Measurements from ENCODE around the gene SEZ6.

Gene SEZ6

DNA sequence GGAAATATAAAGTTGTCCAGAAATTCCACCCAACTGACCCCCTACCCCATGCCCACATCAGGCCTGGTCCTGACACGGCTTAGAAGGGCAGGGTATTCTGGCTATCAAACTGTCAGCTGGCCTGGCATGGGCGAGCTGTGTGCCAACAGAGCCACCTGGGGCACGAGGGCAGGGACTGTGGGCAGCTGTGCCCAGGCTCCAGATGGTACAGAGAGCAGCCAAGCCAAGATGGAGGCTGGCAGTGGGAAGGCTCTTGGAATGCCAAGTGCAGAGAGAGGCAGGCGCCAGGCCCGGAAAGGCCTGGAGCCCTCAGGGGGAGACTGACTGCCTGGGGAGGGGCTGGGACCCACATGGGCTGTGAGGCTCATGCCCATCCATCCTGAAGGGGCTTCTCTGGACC is 30.2 kb downstream of the SEZ6 start:
- Histone ChIP-seq H3K27ac (no peak overlapping the region), H2AFZ (no peak overlapping the region), H3K4me1 (no peaks in the 10 kb centered on the region), H3K4me2 (ENCODE audit: low read length) (no peak overlapping the region), H3K9ac (no peak overlapping the region), H3K36me3 (ENCODE audit: control insufficient read depth, insufficient read depth, low read length) (no peaks in the 10 kb centered on the region), H3K79me2 (no peaks in the 10 kb centered on the region), H3K27me3 (ENCODE audit: control insufficient read depth, insufficient read depth, low read length) (no peaks in the 10 kb centered on the region), H3K9me3 (ENCODE audit: control insufficient read depth, low read length) (no peaks in the 10 kb centered on the region), H3K4me3 (ENCODE audit: low read depth, low read length) (no peak overlapping the region)
- TF ChIP-seq CTCF (IDR thresholded peaks at IDR 0.05), result no peak

DNA sequence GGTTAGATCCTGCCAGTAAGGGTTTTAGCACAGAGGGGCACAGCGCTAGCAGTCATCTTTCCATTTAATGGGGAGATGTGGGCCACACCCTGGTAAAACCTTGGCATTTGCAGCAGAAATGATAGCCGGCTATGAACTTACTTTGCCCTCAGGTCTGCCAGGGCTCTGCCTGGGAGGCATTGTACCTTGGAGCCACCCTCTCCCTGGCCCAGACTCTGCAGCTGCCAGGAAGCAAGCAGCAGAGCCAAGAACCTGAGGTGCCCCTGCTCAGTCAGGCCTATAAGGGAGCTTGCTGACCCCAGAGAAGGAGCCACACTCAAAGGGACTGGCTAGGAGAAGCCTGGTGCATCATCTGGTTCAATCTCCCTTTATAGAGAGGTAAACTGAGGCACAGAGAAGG is 30.8 kb downstream of the SEZ6 start:
- Histone ChIP-seq H3K4me2 (ENCODE audit: low read length) (no peak overlapping the region), H3K36me3 (ENCODE audit: control insufficient read depth, insufficient read depth, low read length) (no peaks in the 10 kb centered on the region), H3K27ac (no peak overlapping the region), H3K79me2 (no peaks in the 10 kb centered on the region), H3K9me3 (ENCODE audit: control insufficient read depth, low read length) (no peaks in the 10 kb centered on the region), H3K9ac (no peak overlapping the region), H2AFZ (no peak overlapping the region), H3K27me3 (ENCODE audit: control insufficient read depth, insufficient read depth, low read length) (no peaks in the 10 kb centered on the region), H3K4me3 (ENCODE audit: low read depth, low read length) (no peak overlapping the region), H3K4me1 (no peaks in the 10 kb centered on the region)
- no peak for TF ChIP-seq CTCF (IDR thresholded peaks at IDR 0.05)

- TF ChIP-seq CTCF (IDR thresholded peaks at IDR 0.05), result no peak
- Histone ChIP-seq H3K4me2 (ENCODE audit: low read length) (no peak overlapping the region), H3K4me1 (no peaks in the 10 kb centered on the region), H2AFZ (no peak overlapping the region), H3K9me3 (ENCODE audit: control insufficient read depth, low read length) (no peaks in the 10 kb centered on the region), H3K36me3 (ENCODE audit: control insufficient read depth, insufficient read depth, low read length) (no peaks in the 10 kb centered on the region), H3K9ac (no peak overlapping the region), H3K79me2 (no peaks in the 10 kb centered on the region), H3K4me3 (ENCODE audit: low read depth, low read length) (no peak overlapping the region), H3K27me3 (ENCODE audit: control insufficient read depth, insufficient read depth, low read length) (no peaks in the 10 kb centered on the region), H3K27ac (no peak overlapping the region)
These were observed 31.4 kb downstream of the SEZ6 start for GRCh38 chr17:28974451-28974850.

- Histone ChIP-seq H3K4me2 (ENCODE audit: low read length) (no peak overlapping the region), H3K4me3 (ENCODE audit: low read depth, low read length) (no peak overlapping the region), H2AFZ (no peak overlapping the region), H3K4me1 (peaks cover 5% of the 10 kb centered on the region), H3K79me2 (no peaks in the 10 kb centered on the region), H3K9ac (no peak overlapping the region), H3K9me3 (ENCODE audit: control insufficient read depth, low read length) (no peaks in the 10 kb centered on the region), H3K36me3 (ENCODE audit: control insufficient read depth, insufficient read depth, low read length) (no peaks in the 10 kb centered on the region), H3K27me3 (ENCODE audit: control insufficient read depth, insufficient read depth, low read length) (no peaks in the 10 kb centered on the region), H3K27ac (no peak overlapping the region)
- no peak for TF ChIP-seq CTCF (IDR thresholded peaks at IDR 0.05)
These were observed 32.4 kb downstream of the SEZ6 start for GRCh38 chr17:28973425-28973824.

DNA sequence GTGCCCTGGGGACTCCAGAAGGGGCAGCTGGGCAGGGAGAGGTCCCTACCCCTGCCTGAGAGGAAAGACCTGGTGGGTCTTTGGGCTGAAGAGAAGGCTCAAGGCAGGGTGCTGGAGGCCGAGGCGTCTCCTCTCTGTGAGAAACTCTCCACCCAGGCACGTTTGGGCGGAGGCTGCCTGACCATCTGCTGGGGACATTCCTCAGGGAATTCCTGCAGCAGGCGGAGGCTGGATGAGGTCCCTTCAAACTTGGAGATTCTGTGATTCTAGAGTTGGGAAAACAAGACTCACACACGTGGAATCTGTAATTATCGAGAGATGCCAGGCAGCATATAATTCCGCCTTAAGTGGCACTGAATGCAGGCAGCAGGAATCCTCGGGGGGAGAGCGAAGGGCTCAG is 33.4 kb downstream of the SEZ6 start:
- Histone ChIP-seq H3K27me3 (ENCODE audit: control insufficient read depth, insufficient read depth, low read length) (no peaks in the 10 kb centered on the region), H3K4me2 (ENCODE audit: low read length) (no peak overlapping the region), H3K27ac (no peak overlapping the region), H3K36me3 (ENCODE audit: control insufficient read depth, insufficient read depth, low read length) (no peaks in the 10 kb centered on the region), H3K9me3 (ENCODE audit: control insufficient read depth, low read length) (no peaks in the 10 kb centered on the region), H3K79me2 (no peaks in the 10 kb centered on the region), H3K9ac (no peak overlapping the region), H3K4me3 (ENCODE audit: low read depth, low read length) (no peak overlapping the region), H3K4me1 (peaks cover 13% of the 10 kb centered on the region), H2AFZ (no peak overlapping the region)
- no peak for TF ChIP-seq CTCF (IDR thresholded peaks at IDR 0.05)
